K562 (cell line): ENCODE data around the gene RPL14.

ENCODE experiments used
- CEBPG ChIP-seq, 3 experiments: fragments of 200-800 bp in 1 of 3; sonication (Bioruptor generic) in 1 of 3; sonication (generic) in 1 of 3; formaldehyde crosslinking in 1 of 3; IDR thresholded peaks in 2 of 3; conservative IDR thresholded peaks in 1 of 3; 2 replicates each; pipeline versions ENCODE4 v1.6.1 to v1.8.0; 2016 to 2022; ENCODE audit warnings: missing compliant biosample characterization in 2 of 3, missing genetic modification characterization in 2 of 3, mild to moderate bottlenecking in 1 of 3, missing genetic modification reagents in 1 of 3
- FOXA1 ChIP-seq: fragments of 450-650 bp; IDR thresholded peaks from 2 replicates; pipeline ENCODE4 v1.6.1; 2016; ENCODE audit warnings: mild to moderate bottlenecking, borderline replicate concordance

DNA sequence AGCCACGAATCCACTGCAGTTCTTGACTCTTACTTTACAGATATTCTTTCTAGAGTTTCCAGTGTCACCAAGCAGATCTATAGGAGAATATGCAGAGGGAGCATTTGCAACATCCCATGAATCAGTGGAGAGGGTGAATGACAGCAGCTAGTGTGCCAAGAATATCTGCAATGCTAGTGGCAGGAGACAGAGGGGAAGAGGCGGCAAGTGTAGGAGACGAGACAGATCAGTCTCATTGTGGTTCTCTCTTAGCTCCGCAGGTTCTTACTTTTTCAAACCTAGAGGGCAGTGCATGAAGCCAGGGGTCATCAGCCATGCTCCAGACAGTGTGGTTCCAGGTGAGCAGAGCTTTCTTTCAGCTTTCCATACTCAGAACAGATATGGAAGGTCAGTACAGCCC, 20.5 kb downstream of the RPL14 start:
- TF ChIP-seq FOXA1 (no peak), CEBPG (CRISPR knock-in tag; IDR thresholded peaks at IDR 0.05) (no peak), CEBPG (tag; conservative IDR thresholded peaks at IDR 0.05 in 1 of 2, IDR thresholded peaks at IDR 0.05 in 1 of 2) (no peak)
